CD8-positive, alpha-beta memory T cell (primary cell): ENCODE measurements around the gene SCARB2. TPM values are rescaled to one million over a fixed set of nuclear protein-coding genes. Genes with fewer than 3 reads are reported as not detected.

Experiments used
- CTCF ChIA-PET: fragments of 350-600 bp; sonication (Branson Sonifier 250); formaldehyde crosslinking; loops from one replicate; lab custom pipeline; 2021; ENCODE audit warnings: antibody characterized with exemption; lab: Charles Lee
- POLR2A ChIA-PET: fragments of 350-600 bp; sonication (Branson Sonifier 250); formaldehyde crosslinking; loops from one replicate; lab custom pipeline; 2021; ENCODE audit warnings: antibody characterized with exemption; lab: Charles Lee
- DNase-seq, 5 donors: peaks; one replicate each; pipeline versions ENCODE4 v3.0.0 to v3.0.0-alpha.2; 2020 to 2022; ENCODE audit warnings: mixed read lengths in 1 of 5
- H3K27ac ChIP-seq: one replicate; pipeline ENCODE4 v1.7.0; 2013; ENCODE audit warnings: low read depth, mild to moderate bottlenecking, low read length, moderate library complexity
- H3K27me3 ChIP-seq: 2 replicates; pipeline ENCODE4 v1.7.0; 2013; ENCODE audit warnings: low read length, mild to moderate bottlenecking; ENCODE audit not compliant: insufficient read depth, poor library complexity, severe bottlenecking
- H3K36me3 ChIP-seq: 2 replicates; pipeline ENCODE4 v1.7.0; 2013; ENCODE audit warnings: mild to moderate bottlenecking, low read length, moderate library complexity; ENCODE audit not compliant: insufficient read depth
- H3K4me1 ChIP-seq: 2 replicates; pipeline ENCODE4 v1.7.0; 2013; ENCODE audit warnings: mild to moderate bottlenecking, low read length, moderate library complexity; ENCODE audit not compliant: insufficient read depth
- H3K4me3 ChIP-seq: 2 replicates; pipeline ENCODE4 v1.7.0; 2013; ENCODE audit warnings: mild to moderate bottlenecking, low read length
- H3K9me3 ChIP-seq: 2 replicates; pipeline ENCODE4 v1.7.0; 2013; ENCODE audit warnings: mild to moderate bottlenecking, low read length
- H3K27ac Mint-ChIP-seq, 8 donors: one replicate each; pipeline ENCODE4 v1.8.0; 2020 to 2021; ENCODE audit warnings: mixed read lengths in 8 of 8, mild to moderate bottlenecking in 6 of 8, inconsistent platforms in 3 of 8, moderate library complexity in 3 of 8
- H3K27me3 Mint-ChIP-seq, 2 donors: one replicate each; pipeline ENCODE4 v1.8.0; 2020 to 2021; ENCODE audit warnings: mixed read lengths in 2 of 2, mild to moderate bottlenecking in 1 of 2, moderate library complexity in 1 of 2
- H3K36me3 Mint-ChIP-seq, 3 donors: one replicate each; pipeline ENCODE4 v1.8.0; 2020 to 2021; ENCODE audit warnings: mixed read lengths in 3 of 3, inconsistent platforms in 1 of 3, mild to moderate bottlenecking in 1 of 3
- H3K4me1 Mint-ChIP-seq, 3 donors: one replicate each; pipeline ENCODE4 v1.8.0; 2020 to 2021; ENCODE audit warnings: mixed read lengths in 3 of 3, inconsistent platforms in 1 of 3, mild to moderate bottlenecking in 1 of 3
- H3K4me3 Mint-ChIP-seq, 7 donors: one replicate each; pipeline ENCODE4 v1.8.0; 2020 to 2021; ENCODE audit warnings: mixed read lengths in 7 of 7, mild to moderate bottlenecking in 6 of 7, moderate library complexity in 4 of 7, inconsistent platforms in 2 of 7
- H3K9me3 Mint-ChIP-seq, 5 donors: one replicate each; pipeline ENCODE4 v1.8.0; 2020 to 2022; ENCODE audit warnings: mixed read lengths in 5 of 5, mild to moderate bottlenecking in 3 of 5, moderate library complexity in 2 of 5, inconsistent platforms in 1 of 5
- polyA plus RNA-seq: library from polyadenylated mRNA; unstranded; fragments of 300-500 nt; fragmentation: Illumina TruSeq; gene quantifications from one replicate; pipeline ENCODE4 v1.2.3, GENCODE V29; 2021
- total RNA-seq, 2 experiments: library from RNA; stranded (reverse); gene quantifications; one replicate each; pipeline ENCODE4 v1.2.3, GENCODE V29; 2021

SCARB2 gene, protein sequence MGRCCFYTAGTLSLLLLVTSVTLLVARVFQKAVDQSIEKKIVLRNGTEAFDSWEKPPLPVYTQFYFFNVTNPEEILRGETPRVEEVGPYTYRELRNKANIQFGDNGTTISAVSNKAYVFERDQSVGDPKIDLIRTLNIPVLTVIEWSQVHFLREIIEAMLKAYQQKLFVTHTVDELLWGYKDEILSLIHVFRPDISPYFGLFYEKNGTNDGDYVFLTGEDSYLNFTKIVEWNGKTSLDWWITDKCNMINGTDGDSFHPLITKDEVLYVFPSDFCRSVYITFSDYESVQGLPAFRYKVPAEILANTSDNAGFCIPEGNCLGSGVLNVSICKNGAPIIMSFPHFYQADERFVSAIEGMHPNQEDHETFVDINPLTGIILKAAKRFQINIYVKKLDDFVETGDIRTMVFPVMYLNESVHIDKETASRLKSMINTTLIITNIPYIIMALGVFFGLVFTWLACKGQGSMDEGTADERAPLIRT
- total RNA-seq (1 to 10 TPM; 6.2 to 6.7 TPM), polyA plus RNA-seq (17.6 TPM)

DNA sequence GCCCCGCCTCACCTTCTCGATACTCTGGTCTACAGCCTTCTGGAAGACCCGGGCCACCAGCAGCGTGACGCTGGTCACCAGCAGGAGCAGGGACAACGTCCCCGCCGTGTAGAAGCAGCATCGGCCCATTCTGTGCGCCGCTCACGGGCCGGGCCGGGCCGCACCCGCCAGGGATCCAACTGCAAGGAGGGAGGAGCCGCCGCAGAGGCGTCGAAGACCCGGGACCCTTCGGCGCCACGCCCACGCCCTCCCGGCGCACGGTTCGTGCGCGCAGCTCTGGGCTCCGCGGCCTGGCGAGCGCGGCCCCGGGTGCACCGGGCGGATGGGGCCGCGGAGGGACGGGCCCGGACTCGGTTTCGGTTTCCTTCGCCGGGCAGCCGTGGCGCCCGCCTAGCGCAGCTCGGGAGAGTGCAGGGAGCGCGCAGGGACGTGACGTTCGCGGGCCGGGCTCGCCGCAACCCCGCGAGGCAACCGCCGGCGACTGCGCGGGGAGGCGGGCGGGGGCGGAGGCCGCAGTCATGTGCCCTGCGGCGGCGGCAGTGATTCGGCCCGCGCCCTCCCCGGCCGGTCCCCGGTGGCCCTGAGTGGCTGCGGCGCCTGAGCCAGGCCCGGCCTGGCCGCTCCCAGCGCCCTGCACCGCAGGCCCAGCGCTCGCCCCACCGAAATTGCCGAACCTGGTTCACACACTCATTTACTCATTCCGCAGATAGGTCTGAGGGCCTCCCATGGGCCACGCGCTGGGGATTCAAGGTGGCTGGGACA, at the start of gene SCARB2:
Gene SCARB2, minus strand, starts transcription at position 410 of the 762 bp plus-strand sequence. Its CDS starts 281 bp downstream, at position 129.
- H3K27me3 Mint-ChIP-seq = peaks cover 0 to 2% of the 10 kb centered on the region in 2 donors
- peaks cover 35% of the 10 kb centered on the region for H3K4me1 ChIP-seq

DNA sequence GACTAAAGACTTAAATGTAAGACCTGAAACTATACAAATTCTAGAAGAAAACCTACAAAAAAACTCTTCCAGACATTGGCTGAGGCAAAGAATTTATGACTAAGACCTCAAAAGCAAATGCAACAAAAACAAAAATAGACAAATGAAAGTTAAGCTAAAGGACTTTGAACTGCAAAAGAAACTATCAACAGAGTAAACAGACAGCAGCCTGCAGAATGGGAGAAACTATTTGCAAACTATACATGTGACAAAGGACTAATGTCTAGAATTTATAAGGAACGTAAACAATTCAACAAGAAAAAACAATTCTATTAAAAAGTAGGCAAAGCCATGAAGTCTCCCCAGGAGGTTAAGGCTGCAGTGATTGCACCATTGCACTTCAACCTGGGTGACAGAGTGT, 46.9 kb upstream of the SCARB2 start:
- DNase-seq = no peak
- Histone ChIP-seq H3K36me3 (no peaks in the 10 kb centered on the region), H3K27ac (no peak overlapping the region), H3K4me3 (no peak overlapping the region), H3K4me1 (no peaks in the 10 kb centered on the region), H3K9me3 (no peaks in the 10 kb centered on the region), H3K27me3 (no peaks in the 10 kb centered on the region)
- no peak overlapping the region for H3K4me3 Mint-ChIP-seq
- H3K27me3 Mint-ChIP-seq = peaks cover 0 to 43% of the 10 kb centered on the region in 2 donors
- no peaks in the 10 kb centered on the region for H3K36me3 Mint-ChIP-seq
- H3K27ac Mint-ChIP-seq = no peak overlapping the region
- no peaks in the 10 kb centered on the region for H3K9me3 Mint-ChIP-seq
- H3K4me1 Mint-ChIP-seq = no peaks in the 10 kb centered on the region
- POLR2A ChIA-PET = interaction anchor here (0.6 kb wide), 1 partner anchor 30 kb away, joined by 3 read pairs; no protein-coding TSS in a partner anchor
- CTCF ChIA-PET = no interaction called here

More for the DNA sequence above, at the start of gene SCARB2:
- Mint-ChIP-seq H3K27ac (peak within 1 kb of the TSS; percentile 86 to 100 (median 97)), H3K4me3 (peak within 1 kb of the TSS; percentile 86 to 98 (median 91)), H3K9me3 (no peaks in the 10 kb centered on the region), H3K4me1 (peaks cover 44 to 57% (median 57%) of the 10 kb centered on the region in 3 donors), H3K36me3 (peaks cover 0 to 7% (median 1%) of the 10 kb centered on the region in 3 donors)
- POLR2A ChIA-PET = interaction anchor here (1.4 kb wide), 1 partner anchor 274 kb away, joined by 6 read pairs; no protein-coding TSS in a partner anchor
- peak; percentile 64 to 84 (median 79) for DNase-seq
- H3K36me3 ChIP-seq = no peaks in the 10 kb centered on the region
- H3K27me3 ChIP-seq = no peaks in the 10 kb centered on the region
- H3K9me3 ChIP-seq = no peaks in the 10 kb centered on the region
- CTCF ChIA-PET = interaction anchor here (1.1 to 8.6 kb wide), 3 partner anchors 34 to 765 kb away, joined by 3 to 32 read pairs (median 3); partner anchors contain the start of gene NUP54
- H3K27ac ChIP-seq = peak within 1 kb of the TSS; percentile 74
- peak within 1 kb of the TSS; percentile 75 for H3K4me3 ChIP-seq

GRCh38 chr4:76257824-76258223, 44.2 kb upstream of the SCARB2 start:
- Mint-ChIP-seq H3K36me3 (no peaks in the 10 kb centered on the region), H3K27me3 (peaks cover 7 to 61% of the 10 kb centered on the region in 2 donors), H3K4me1 (no peaks in the 10 kb centered on the region), H3K9me3 (no peaks in the 10 kb centered on the region), H3K27ac (no peak overlapping the region), H3K4me3 (no peak overlapping the region)
- ChIA-PET CTCF (no interaction called here), POLR2A (no interaction called here)
- Histone ChIP-seq H3K27me3 (no peaks in the 10 kb centered on the region), H3K4me1 (no peaks in the 10 kb centered on the region), H3K4me3 (no peak overlapping the region), H3K9me3 (no peaks in the 10 kb centered on the region), H3K27ac (no peak overlapping the region), H3K36me3 (no peaks in the 10 kb centered on the region)
- no peak for DNase-seq

GRCh38 chr4:76256968-76257367, 43.3 kb upstream of the SCARB2 start:
- Histone ChIP-seq H3K27me3 (peaks cover 7% of the 10 kb centered on the region), H3K27ac (no peak overlapping the region), H3K4me3 (no peak overlapping the region), H3K4me1 (no peaks in the 10 kb centered on the region), H3K36me3 (no peaks in the 10 kb centered on the region), H3K9me3 (no peaks in the 10 kb centered on the region)
- Mint-ChIP-seq H3K4me3 (no peak overlapping the region), H3K4me1 (no peaks in the 10 kb centered on the region), H3K27ac (no peak overlapping the region), H3K9me3 (no peaks in the 10 kb centered on the region), H3K36me3 (no peaks in the 10 kb centered on the region), H3K27me3 (peaks cover 10 to 69% of the 10 kb centered on the region in 2 donors)
- ChIA-PET CTCF (no interaction called here), POLR2A (no interaction called here)
- DNase-seq = no peak

- no peak overlapping the region for H3K4me3 ChIP-seq
- no peaks in the 10 kb centered on the region for H3K36me3 Mint-ChIP-seq
- no peaks in the 10 kb centered on the region for H3K9me3 ChIP-seq
- H3K27ac ChIP-seq = no peak overlapping the region
- DNase-seq = no peak
- no peak overlapping the region for H3K4me3 Mint-ChIP-seq
- H3K27me3 ChIP-seq = peaks cover 13% of the 10 kb centered on the region
- H3K27me3 Mint-ChIP-seq = peaks cover 14 to 72% of the 10 kb centered on the region in 2 donors
- no peaks in the 10 kb centered on the region for H3K9me3 Mint-ChIP-seq
- POLR2A ChIA-PET = no interaction called here
- no peak overlapping the region for H3K27ac Mint-ChIP-seq
- CTCF ChIA-PET = interaction anchor here (1.4 kb wide), 1 partner anchor 76 kb away, joined by 3 read pairs; no protein-coding TSS in a partner anchor
- H3K36me3 ChIP-seq = no peaks in the 10 kb centered on the region
- peaks cover 4% of the 10 kb centered on the region for H3K4me1 ChIP-seq
- H3K4me1 Mint-ChIP-seq = peaks cover 4 to 5% (median 4%) of the 10 kb centered on the region in 3 donors
These were observed 42.4 kb upstream of the SCARB2 start for GRCh38 chr4:76256032-76256431.

DNA sequence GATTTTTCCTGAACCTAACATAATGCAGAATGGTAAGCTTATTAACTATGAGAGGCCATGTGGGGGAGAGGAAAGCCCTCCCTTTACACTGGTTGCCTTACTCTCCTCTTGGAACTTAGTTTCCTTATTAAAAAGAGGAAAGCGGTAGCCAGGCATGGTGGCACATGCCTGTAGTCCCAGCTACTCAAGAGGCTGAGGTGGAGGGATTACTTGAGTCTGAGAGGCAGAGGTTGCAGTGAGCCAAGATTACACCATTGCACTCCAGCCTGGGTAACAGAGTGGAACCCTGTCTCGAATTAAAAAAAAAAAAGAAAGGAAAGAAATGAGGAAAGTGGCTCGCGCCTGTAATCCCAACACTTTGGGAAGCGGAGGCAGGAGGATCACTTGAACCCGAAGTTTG, 39.9 kb upstream of the SCARB2 start:
- Histone ChIP-seq H3K27ac (no peak overlapping the region), H3K27me3 (peaks cover 30% of the 10 kb centered on the region), H3K36me3 (no peaks in the 10 kb centered on the region), H3K9me3 (no peaks in the 10 kb centered on the region), H3K4me1 (peaks cover 5% of the 10 kb centered on the region), H3K4me3 (no peak overlapping the region)
- no peak for DNase-seq
- Mint-ChIP-seq H3K27ac (no peak overlapping the region), H3K27me3 (peaks cover 26 to 79% of the 10 kb centered on the region in 2 donors), H3K9me3 (no peaks in the 10 kb centered on the region), H3K4me1 (peaks cover 7 to 8% (median 7%) of the 10 kb centered on the region in 3 donors), H3K4me3 (no peak overlapping the region), H3K36me3 (no peaks in the 10 kb centered on the region)
- ChIA-PET POLR2A (no interaction called here), CTCF (interaction anchor here (1.0 kb wide), 1 partner anchor 124 kb away, joined by 4 read pairs; no protein-coding TSS in a partner anchor)

GRCh38 chr4:76252271-76252653, 38.6 kb upstream of the SCARB2 start:
- Histone ChIP-seq H3K4me1 (peaks cover 5% of the 10 kb centered on the region), H3K9me3 (no peaks in the 10 kb centered on the region), H3K27me3 (peaks cover 30% of the 10 kb centered on the region), H3K36me3 (no peaks in the 10 kb centered on the region), H3K27ac (no peak overlapping the region), H3K4me3 (no peak overlapping the region)
- Mint-ChIP-seq H3K27me3 (peaks cover 30 to 84% of the 10 kb centered on the region in 2 donors), H3K36me3 (no peaks in the 10 kb centered on the region), H3K4me1 (peaks cover 7 to 8% (median 7%) of the 10 kb centered on the region in 3 donors), H3K9me3 (no peaks in the 10 kb centered on the region), H3K27ac (no peak overlapping the region), H3K4me3 (peak overlapping the region in 2 of 7 donors; percentile 33 to 34)
- peak in 1 of 5 donors; percentile 0 for DNase-seq
- ChIA-PET CTCF (interaction anchor here (1.0 kb wide), 1 partner anchor 125 kb away, joined by 4 read pairs; no protein-coding TSS in a partner anchor), POLR2A (no interaction called here)
